Mesothelial cell of epicardium (in vitro differentiated cells): ENCODE data around the gene NPHP4. TPM values are rescaled to one million over a fixed set of nuclear protein-coding genes. Genes with fewer than 3 reads are reported as not detected.

Source experiments
- DNase-seq, 2 experiments: peaks; one replicate each; pipeline ENCODE4 v3.0.0; 2021; ENCODE audit warnings: low spot score in 2 of 2; ENCODE audit not compliant: unreplicated experiment in 2 of 2
- H3K27ac Mint-ChIP-seq: 2 replicates; pipeline ENCODE4 v1.8.0; 2021; ENCODE audit warnings: mixed read lengths
- H3K27me3 Mint-ChIP-seq: 2 replicates; pipeline ENCODE4 v1.8.0; 2021; ENCODE audit warnings: low read depth, mixed read lengths
- H3K36me3 Mint-ChIP-seq: 2 replicates; pipeline ENCODE4 v1.8.0; 2021; ENCODE audit warnings: mixed read lengths
- H3K4me1 Mint-ChIP-seq: 2 replicates; pipeline ENCODE4 v1.8.0; 2021; ENCODE audit warnings: mixed read lengths
- H3K4me3 Mint-ChIP-seq: 2 replicates; pipeline ENCODE4 v1.8.0; 2021; ENCODE audit warnings: mild to moderate bottlenecking, moderate library complexity, mixed read lengths
- H3K9me3 Mint-ChIP-seq: 2 replicates; pipeline ENCODE4 v1.8.0; 2021; ENCODE audit warnings: mixed read lengths
- total RNA-seq: library from RNA; stranded (reverse); gene quantifications from 3 replicates; pipeline ENCODE4 v1.2.1, GENCODE V29; 2021
- TF ChIP-seq, protein P1 (sequence below): fragments of 200-600 bp; sonication (generic); IDR thresholded peaks from one replicate; pipeline ENCODE4 v1.5.0; 2021; ENCODE audit warnings: antibody characterized with exemption; ENCODE audit not compliant: unreplicated experiment

The NPHP4 gene
- total RNA-seq, 1 donor from 2014 or later = 16.4 TPM

DNA sequence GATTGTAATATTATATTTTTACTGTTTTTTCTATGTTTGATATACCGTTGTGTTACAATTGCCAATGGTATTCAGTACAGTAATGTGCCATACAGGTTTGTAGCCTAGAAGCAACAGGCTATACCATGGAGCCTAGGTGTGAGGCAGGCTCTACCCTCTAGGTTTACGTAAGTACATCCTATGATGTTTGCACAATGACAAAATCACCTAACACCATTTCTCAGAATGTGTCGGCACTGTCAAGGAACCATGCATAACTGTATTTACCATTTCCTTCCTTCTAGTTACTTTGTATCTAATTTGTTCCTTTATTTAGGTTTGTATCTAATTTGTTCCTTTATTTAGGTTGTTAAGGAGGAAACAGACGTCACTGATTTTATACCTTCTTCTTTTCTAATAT is 9.9 kb downstream of the NPHP4 start:
- no peak for DNase-seq
- Mint-ChIP-seq H3K4me1 (peaks cover 19% of the 10 kb centered on the region), H3K27ac (no peak overlapping the region), H3K27me3 (no peaks in the 10 kb centered on the region), H3K9me3 (no peaks in the 10 kb centered on the region), H3K36me3 (peaks cover 4% of the 10 kb centered on the region), H3K4me3 (no peak overlapping the region)
- TF ChIP-seq, protein P1, sequence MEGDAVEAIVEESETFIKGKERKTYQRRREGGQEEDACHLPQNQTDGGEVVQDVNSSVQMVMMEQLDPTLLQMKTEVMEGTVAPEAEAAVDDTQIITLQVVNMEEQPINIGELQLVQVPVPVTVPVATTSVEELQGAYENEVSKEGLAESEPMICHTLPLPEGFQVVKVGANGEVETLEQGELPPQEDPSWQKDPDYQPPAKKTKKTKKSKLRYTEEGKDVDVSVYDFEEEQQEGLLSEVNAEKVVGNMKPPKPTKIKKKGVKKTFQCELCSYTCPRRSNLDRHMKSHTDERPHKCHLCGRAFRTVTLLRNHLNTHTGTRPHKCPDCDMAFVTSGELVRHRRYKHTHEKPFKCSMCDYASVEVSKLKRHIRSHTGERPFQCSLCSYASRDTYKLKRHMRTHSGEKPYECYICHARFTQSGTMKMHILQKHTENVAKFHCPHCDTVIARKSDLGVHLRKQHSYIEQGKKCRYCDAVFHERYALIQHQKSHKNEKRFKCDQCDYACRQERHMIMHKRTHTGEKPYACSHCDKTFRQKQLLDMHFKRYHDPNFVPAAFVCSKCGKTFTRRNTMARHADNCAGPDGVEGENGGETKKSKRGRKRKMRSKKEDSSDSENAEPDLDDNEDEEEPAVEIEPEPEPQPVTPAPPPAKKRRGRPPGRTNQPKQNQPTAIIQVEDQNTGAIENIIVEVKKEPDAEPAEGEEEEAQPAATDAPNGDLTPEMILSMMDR = no peak

DNA sequence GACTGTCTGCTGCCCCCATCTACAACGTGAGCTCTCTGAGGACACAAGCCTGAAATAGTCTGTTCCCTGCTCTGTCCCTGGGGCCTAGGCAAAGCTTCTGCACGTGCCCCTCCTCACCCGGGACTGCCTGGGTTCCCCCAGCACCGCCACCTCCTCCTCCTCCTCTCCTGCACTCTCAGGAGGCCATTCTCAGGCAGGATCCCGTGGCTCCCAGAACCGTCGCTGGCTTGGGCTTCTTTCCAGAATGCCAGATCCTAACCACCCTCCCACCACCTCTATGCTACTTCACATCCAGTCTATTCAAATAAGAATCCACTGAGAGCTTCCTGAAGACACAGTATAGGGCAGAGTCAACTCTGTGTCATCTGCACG is 11.2 kb downstream of the NPHP4 start:
- Mint-ChIP-seq H3K36me3 (peaks cover 7% of the 10 kb centered on the region), H3K27me3 (no peaks in the 10 kb centered on the region), H3K9me3 (no peaks in the 10 kb centered on the region), H3K27ac (no peak overlapping the region), H3K4me1 (peaks cover 19% of the 10 kb centered on the region), H3K4me3 (no peak overlapping the region)
- TF ChIP-seq, protein P1 = no peak
- no peak for DNase-seq

DNA sequence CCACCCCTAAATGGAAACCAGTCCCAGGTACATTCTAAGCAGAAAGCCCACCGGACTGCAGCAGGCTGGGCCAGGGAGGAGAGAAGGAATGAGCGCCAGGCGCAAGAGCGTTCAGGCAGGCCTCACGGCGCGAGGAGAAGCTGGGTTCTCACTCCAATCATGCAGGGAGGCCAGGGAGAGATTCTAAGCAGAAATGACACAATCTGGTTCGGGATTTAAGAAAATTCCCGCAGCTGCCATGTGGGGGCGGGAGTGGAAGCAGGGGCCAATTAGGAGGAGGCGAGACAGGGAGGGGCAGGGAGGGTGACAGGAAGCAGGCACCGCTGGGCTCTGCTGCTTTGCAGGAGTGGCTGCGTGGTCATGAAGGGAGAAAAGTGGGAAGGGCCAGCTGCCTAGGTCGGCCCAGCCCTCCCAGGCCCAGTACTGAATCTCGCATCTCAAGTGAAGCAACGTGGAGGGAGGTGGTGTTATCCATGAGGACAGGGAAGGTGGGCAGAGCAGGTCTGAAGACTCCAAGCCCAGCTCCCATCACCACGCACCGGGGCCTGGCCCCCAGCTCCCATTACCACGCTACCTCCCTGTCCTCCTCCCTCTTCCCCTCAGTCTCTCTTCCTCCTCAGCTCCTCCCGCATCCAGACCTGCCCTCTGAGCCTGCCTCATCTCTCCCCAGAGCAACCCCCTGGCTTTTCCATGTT is 11.8 kb downstream of the NPHP4 start:
- Mint-ChIP-seq H3K9me3 (no peaks in the 10 kb centered on the region), H3K27ac (no peak overlapping the region), H3K4me3 (peak overlapping the region; percentile 1), H3K27me3 (no peaks in the 10 kb centered on the region), H3K4me1 (peaks cover 19% of the 10 kb centered on the region), H3K36me3 (peaks cover 7% of the 10 kb centered on the region)
- DNase-seq = no peak
- TF ChIP-seq, protein P1 = peak; percentile 23

DNA sequence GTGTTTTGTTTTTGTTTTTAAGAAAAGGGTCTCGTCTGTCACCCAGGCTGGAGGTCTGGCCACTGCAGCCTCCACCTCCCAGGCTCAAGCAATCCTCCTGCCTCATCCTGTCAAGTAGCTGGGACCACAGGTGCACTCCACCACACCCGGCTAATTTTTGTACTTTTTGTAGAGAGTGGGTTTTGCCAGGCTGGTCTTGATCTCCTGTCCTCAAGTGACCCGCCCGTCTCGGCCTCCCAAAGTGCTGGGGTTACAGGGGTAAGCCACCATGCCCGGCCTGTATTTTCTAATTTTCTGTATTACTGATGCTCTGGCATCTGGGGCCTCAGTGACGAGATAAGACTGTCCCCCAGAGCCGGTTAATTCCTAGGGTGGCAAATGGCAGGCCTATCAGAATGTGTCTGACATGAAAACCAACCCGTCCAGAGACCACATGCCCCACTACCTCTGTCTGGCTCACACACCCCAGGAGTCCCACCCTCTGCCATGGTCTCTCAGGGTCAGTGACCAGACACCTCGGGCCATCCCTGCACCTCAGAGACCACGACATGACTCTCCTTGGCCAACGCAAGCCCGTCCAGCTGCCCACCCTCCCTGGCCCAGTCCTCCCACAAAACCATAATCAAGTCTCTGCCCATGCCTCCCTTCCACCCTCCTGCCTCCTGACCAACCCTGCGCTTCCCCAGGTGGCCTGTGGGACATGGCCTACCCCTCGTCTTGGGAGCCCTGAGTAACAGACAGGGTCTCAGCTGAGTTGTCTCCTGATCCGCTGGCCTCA is 12.5 kb downstream of the NPHP4 start:
- H3K9me3 Mint-ChIP-seq = no peaks in the 10 kb centered on the region
- no peak overlapping the region for H3K4me3 Mint-ChIP-seq
- H3K4me1 Mint-ChIP-seq = peaks cover 19% of the 10 kb centered on the region
- DNase-seq = no peak
- no peaks in the 10 kb centered on the region for H3K27me3 Mint-ChIP-seq
- H3K36me3 Mint-ChIP-seq = peaks cover 7% of the 10 kb centered on the region
- TF ChIP-seq, protein P1 = no peak
- H3K27ac Mint-ChIP-seq = no peak overlapping the region

DNA sequence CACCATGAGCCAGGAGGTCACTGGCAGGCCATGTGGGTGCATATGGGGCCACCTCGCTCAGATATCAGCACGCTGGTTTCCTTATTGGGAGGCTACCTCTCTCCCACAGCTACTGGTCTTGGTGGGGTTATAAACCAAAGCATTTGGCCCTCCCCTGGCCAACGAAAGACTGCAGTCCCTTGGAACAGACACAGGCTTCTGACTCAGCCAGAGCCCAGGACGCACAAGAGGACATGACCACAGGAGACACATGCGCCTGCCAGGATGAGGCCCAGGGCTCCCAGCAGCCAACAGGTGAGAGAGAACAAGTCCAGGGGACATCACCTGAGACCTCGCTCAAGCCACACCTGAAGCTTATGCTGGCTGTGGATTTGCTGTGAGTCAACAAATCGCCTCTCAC is 13.8 kb downstream of the NPHP4 start:
- DNase-seq = peak in 1 of 2 experiments; percentile 7
- Mint-ChIP-seq H3K27ac (no peak overlapping the region), H3K4me1 (peaks cover 19% of the 10 kb centered on the region), H3K9me3 (no peaks in the 10 kb centered on the region), H3K36me3 (peaks cover 7% of the 10 kb centered on the region), H3K27me3 (no peaks in the 10 kb centered on the region), H3K4me3 (no peak overlapping the region)
- TF ChIP-seq, protein P1 = no peak
